Measurements from ENCODE around the gene RUBCNL.

The RUBCNL gene

DNA sequence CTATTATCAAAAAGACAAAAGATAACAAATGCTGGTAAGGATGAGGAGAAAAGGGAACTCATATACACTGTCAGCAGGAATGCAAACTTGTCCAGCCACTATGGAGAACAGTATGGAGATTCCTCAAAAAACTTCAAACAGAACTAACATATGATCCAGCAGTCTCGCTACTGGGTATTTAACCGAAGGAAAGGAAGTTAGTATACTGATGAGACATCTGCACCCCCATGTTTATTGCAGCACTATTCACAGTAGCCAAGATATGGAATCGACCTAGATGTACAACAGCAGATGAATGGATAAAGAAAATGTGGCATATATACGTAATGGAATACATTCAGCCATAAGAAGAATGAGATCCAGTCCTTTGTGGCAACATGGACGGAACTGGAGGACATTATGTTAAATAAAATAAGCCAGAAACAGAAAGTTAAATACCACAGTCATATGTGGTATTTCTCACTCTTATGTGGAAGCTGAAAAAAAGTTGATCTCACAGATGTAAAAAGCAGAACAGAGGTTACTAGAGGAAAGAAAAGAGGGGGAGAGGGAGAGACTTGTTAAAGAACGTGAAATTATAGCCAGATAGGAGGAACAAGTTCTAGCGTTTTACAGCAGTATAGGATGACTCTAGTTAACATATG is 83.2 kb downstream of the RUBCNL start:
- no peak for DNase-seq

DNA sequence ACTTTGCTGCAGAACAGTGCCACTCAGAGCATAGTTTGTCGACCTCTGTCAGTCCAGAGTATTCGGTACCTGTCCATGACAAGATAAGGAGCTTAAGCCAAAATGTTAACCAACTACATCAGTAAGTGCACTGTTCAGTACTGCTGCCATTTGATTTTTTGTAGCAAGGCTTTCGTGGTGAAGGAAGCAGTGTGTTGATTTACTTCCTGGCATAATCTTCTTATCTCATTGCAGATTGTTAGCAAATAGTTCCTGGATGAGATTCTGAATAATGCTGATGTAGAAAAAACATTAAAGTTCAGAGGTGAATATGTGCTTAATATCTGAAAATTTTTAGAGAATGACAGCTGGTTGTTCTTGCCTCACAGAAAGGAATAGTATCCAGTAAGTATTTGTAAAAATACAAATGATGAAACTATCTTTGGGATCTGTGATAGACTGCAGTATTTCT is 89.7 kb downstream of the RUBCNL start:
- DNase-seq = no peak

DNA sequence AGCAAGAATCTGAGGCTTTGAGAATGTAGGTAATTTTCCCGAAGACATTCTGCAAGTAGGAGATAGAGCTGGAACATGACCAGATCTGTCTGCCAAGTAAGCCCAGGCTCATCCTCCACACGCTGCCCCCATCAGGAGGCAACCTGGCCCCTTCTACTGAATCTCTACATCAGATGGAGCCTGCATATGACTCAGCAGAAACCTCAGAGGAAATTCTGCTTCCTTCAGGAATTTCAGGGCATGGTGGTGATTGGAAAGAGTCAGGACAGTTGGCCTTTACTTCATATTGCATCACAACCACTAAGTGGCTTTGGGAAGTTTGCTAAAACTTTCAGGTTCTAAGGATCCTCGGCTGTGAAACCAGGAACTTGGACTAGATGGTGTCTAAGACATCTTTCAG is 90.1 kb downstream of the RUBCNL start:
- DNase-seq = no peak

DNA sequence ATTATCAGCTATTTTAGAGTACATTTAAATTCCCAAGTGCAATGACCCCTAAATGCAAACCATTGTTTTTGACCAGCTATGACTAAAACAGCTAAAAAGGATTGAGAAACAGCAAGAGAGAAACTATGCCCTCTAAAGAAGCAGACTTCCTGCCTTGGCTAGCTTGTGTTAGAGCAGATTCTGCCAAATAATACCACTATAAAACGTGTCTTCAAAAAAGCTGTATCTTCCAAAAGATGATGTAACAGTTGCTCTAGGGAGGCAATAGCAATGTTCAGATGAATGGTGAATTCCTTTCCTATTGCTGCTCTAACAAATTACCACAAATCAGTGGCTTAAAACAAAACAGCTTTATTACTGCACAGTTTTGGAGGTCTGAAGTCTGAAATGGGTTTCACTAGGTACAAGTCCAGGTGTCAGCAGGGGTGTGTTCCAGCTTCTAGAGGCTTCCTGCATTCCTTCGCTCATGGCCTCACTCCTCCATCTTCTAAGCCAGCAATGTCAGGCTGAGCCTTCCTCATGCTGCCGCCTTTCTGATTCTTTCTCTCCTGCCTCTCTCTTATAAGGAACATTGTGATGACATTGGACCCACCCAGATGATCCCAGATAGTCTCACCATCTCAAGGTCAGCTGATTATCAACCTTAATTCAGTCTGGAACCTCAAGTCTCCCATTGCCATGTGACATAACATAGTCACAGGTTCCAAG is 90.8 kb downstream of the RUBCNL start:
- DNase-seq = no peak

DNA sequence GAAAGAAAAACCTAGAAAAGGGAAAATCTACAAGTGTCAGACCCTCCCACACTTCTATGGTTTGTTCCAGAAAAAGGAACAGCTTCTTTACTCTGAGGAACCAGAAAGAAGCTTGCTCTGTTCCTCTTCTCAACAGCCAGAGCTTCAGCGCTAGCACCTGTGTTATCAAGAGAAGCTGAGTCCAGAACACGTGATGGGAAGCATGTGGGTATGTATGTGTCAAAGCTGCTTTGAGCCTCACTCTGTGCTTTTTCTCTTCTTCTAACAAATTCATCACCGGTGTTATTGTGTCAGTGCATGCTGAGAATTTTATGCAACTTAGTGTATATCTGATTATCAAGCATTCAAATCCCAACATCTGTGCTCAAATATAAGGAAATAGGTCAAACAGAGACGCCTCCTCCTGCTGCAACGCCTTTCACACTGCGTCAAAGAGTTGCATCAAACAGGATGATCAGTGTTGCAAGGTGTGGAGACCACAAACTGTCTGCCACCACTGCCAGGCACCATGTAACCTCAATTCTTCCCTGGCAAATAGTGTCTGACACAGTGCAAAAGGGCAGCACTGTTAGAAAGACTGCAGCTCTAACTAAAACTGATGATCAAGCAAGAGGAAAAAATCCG is 91.4 kb downstream of the RUBCNL start:
- no peak for DNase-seq

DNA sequence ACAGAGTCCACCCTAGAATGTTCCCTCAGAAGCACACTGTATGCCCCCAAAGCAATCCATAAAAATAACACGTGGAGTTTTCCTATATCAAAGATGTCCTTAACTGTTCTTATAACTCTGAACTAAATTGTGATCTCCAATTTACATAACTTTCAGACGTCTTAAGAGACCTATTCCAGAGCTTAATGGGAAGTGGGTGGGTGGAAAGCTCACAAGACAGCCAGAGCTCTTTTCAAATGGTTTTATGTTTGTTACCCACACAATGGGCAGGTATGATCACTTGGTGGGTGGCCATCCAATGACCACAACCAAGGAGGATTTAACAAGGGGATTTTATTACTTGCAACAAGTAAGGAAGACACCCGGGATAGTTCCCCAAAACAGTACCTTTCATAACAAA is 93.6 kb downstream of the RUBCNL start:
- DNase-seq = no peak
